GM18861 (cell line): ENCODE data around the gene FGFR1OP2.
A peak's percentile ranks its signal among the peaks of the same experiment; 100 is the strongest.

Source experiments
- ATAC-seq: cut with Tn5 transposase; IDR thresholded peaks from one replicate; pipeline ENCODE4 v1.9.1; 2021; ENCODE audit not compliant: unreplicated experiment

The FGFR1OP2 gene

GRCh38 chr12:27001663-27002062 is 63.4 kb downstream of the FGFR1OP2 start:
- no peak for ATAC-seq

GRCh38 chr12:27002141-27002540 is 63.9 kb downstream of the FGFR1OP2 start:
- no peak for ATAC-seq

GRCh38 chr12:27003421-27004381 is 65.4 kb downstream of the FGFR1OP2 start:
- ATAC-seq: no peak

- ATAC-seq: no peak
Measured at GRCh38 chr12:27005495-27005894, 67.2 kb downstream of the FGFR1OP2 start.

GRCh38 chr12:27006797-27007467 is 68.7 kb downstream of the FGFR1OP2 start:
- ATAC-seq: no peak

- ATAC-seq: no peak
Measured at GRCh38 chr12:27008081-27008480, 69.8 kb downstream of the FGFR1OP2 start.

GRCh38 chr12:27009881-27010301 is 71.6 kb downstream of the FGFR1OP2 start:
- ATAC-seq: no peak

- no peak for ATAC-seq
Measured at GRCh38 chr12:27012239-27012981, 74.1 kb downstream of the FGFR1OP2 start.

GRCh38 chr12:27012982-27013255 is 74.6 kb downstream of the FGFR1OP2 start:
- no peak for ATAC-seq

- ATAC-seq: peak; percentile 6
Measured at GRCh38 chr12:27013611-27014084, 75.4 kb downstream of the FGFR1OP2 start.

GRCh38 chr12:27014085-27014858 is 76.0 kb downstream of the FGFR1OP2 start, which contains the start of gene TM7SF3:
TSS of gene TM7SF3 (minus strand) at chr12:27014384. CDS start at chr12:27014168, 216 bp downstream.
- peak; percentile 79 for ATAC-seq

- ATAC-seq: no peak
Measured at GRCh38 chr12:27014859-27015729, 76.8 kb downstream of the FGFR1OP2 start.

- no peak for ATAC-seq
Measured at GRCh38 chr12:27015730-27016076, 77.4 kb downstream of the FGFR1OP2 start.
